T-helper 2 cell (primary cell): ENCODE results near the gene NASP.
"Not testable (repeated sequence)": the region's sequence is repeated elsewhere in the genome, so short reads cannot be mapped to it uniquely, and the experiment has no call there.

Source experiments
- DNase-seq, 5 experiments: peaks; one replicate each; pipeline versions ENCODE4 v3.0.0 to v3.0.0-alpha.2; 2012 to 2022

Gene NASP

GRCh38 chr1:45569962-45570581 lies 13.8 kb upstream of the NASP start:
- peak; percentile 21 to 70 (median 52) for DNase-seq

GRCh38 chr1:45570631-45571030 lies 13.2 kb upstream of the NASP start:
- DNase-seq, result no peak

- no peak for DNase-seq
These were observed 10.5 kb upstream of the NASP start for GRCh38 chr1:45573231-45573804.

- no peak for DNase-seq
These were observed 9.7 kb upstream of the NASP start for GRCh38 chr1:45574105-45574626.

GRCh38 chr1:45583264-45583665 lies 576 bp upstream of the NASP start:
- peak; percentile 82 to 98 (median 90) for DNase-seq

- DNase-seq, result peak; percentile 77 to 91 (median 84)
These were observed 689 bp downstream of the NASP start for GRCh38 chr1:45584351-45585109.

GRCh38 chr1:45585110-45585426 lies 1.2 kb downstream of the NASP start:
- no peak for DNase-seq

GRCh38 chr1:45585496-45586075 lies 1.7 kb downstream of the NASP start:
- no peak for DNase-seq

- DNase-seq, result no peak
These were observed 2.9 kb downstream of the NASP start for GRCh38 chr1:45586769-45587168.

- peak in 1 of 5 experiments; percentile 22 for DNase-seq
These were observed 6.0 kb downstream of the NASP start for GRCh38 chr1:45589861-45590260.

GRCh38 chr1:45594412-45594811 lies 10.6 kb downstream of the NASP start:
- no peak for DNase-seq

GRCh38 chr1:45596765-45597164 lies 12.9 kb downstream of the NASP start:
- DNase-seq, result not testable (repeated sequence)

- no peak for DNase-seq
These were observed 20.4 kb downstream of the NASP start for GRCh38 chr1:45604239-45604638.

- DNase-seq, result no peak
These were observed 23.7 kb downstream of the NASP start for GRCh38 chr1:45607404-45608074.

GRCh38 chr1:45608175-45609156 lies 24.6 kb downstream of the NASP start:
- no peak for DNase-seq

- no peak for DNase-seq
These were observed 26.9 kb downstream of the NASP start for GRCh38 chr1:45610589-45611226.

- no peak for DNase-seq
These were observed 29.2 kb downstream of the NASP start for GRCh38 chr1:45612941-45613579.

- no peak for DNase-seq
These were observed 32.0 kb downstream of the NASP start for GRCh38 chr1:45615885-45616284.

GRCh38 chr1:45617618-45618017 lies 33.8 kb downstream of the NASP start:
- no peak for DNase-seq

GRCh38 chr1:45619149-45619921 lies 35.5 kb downstream of the NASP start:
- DNase-seq, result no peak
